Lung microvascular endothelial cell (primary cell): Measurements from ENCODE around the gene DDX18. TPM values are rescaled to one million over a fixed set of nuclear protein-coding genes. Genes with fewer than 3 reads are reported as not detected.
A peak's percentile ranks its signal among the peaks of the same experiment; 100 is the strongest.

Experiments
- DNase-seq, 2 donors: peaks; one replicate each; pipeline versions ENCODE4 v3.0.0 to v3.0.0-alpha.2; 2010; ENCODE audit warnings: low read depth in 2 of 2
- total RNA-seq: library from RNA; depleted of rRNA; stranded (reverse); fragments of >200 nt; gene quantifications from 2 replicates; pipeline ENCODE4 v1.2.1, GENCODE V29; 2014

DDX18 gene
- total RNA-seq, 1 donor from 2014 or later, result 42.9 TPM

GRCh38 chr2:117834992-117835391 lies 20.5 kb downstream of the DDX18 start:
- no peak for DNase-seq

DNA sequence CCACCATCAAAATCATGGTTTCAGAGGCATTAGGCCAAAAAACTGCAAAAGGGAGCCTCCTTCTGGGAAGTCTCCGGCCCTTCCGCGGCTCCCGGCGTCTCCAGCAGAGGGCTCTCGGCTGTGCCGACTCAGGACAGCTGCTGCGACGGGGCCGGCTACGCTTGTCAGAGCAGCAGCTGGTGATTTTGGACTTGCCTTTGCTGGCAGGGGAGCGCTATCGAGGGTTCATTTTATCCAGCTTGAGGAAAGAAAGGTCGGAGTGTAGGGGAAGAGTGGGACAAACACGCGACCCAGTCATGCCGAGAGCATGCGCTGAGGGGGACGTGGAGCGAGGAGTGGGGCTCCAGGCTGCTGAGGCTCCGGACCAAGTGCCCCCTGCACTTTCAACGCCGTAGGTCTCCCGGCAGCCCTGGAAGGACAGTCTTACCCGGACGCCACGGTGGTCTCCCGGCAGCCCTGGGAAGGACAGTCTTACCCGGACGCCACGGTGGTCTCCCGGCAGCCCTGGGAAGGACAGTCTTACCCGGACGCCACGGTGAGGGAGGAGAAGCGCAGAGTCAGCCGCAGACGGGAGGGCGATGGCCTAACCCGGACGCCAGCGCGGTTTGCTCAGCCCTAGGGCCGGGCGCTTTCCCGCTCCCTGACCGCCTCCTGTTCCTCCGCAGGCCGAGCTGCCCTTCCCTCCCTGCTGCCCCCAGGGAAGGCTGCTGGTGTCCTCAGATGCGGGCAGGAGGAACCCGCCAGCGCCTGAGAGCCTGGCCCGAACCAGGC lies 21.7 kb downstream of the DDX18 start:
- DNase-seq, result peak; percentile 79 to 86

GRCh38 chr2:117845304-117845703 lies 30.8 kb downstream of the DDX18 start:
- no peak for DNase-seq

DNA sequence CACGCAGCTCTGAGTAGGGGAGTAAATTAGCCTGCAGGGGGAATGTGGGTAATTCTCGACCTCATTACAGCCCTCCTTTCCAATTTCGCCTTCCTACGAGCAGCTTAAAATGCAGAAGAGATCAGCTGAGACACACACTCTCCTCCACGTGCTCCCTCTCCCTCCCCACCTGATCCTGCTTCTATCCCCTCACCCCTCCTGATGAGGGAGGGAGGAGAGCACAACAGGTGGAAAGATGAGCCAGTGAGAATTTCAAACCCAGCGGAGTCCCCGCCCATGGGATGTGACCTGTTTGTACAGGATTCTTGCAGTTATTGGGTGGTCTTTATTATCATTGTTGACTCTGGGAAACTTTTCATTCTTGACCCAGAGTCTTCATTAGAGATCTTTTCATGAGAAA lies 35.5 kb downstream of the DDX18 start:
- no peak for DNase-seq

DNA sequence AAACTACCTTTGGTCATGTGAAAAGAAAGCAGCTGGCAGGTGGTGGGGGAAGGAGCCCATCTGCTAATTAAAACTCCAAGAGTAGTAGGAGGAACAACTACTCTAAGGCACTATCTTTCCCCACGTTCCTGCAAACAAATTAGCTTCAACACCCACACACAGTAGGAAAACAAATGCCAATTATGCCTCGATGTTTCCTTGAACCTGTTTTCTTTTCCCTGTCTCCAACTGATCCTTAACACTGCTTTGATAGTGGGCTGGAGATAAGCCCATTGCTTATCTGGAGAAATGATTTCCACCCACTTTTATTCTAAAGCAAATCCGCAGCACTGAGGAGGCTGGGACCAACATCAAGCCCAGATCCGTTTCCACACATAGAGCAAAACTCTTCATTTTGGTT lies 36.0 kb downstream of the DDX18 start:
- DNase-seq, result no peak

DNA sequence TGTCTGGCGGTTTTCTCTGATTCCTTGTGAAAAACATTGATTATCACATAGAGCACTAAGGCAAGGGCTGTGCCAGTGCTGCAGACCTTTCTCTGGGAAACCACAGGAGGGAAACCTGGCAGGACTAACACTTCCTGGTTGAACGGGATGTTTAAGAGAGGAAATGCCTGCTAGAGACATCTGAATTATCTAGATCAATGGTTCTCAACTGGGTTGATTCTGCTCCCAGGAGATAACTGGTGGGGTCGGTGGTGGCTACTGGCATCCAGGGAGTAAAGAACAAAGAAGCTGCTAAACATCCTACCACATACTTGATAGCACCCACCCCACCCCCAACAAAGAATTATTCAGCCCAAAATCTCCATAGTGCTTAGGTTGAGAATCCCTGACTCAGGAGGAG lies 37.5 kb downstream of the DDX18 start:
- DNase-seq, result no peak

GRCh38 chr2:117853316-117853715 lies 38.8 kb downstream of the DDX18 start:
- no peak for DNase-seq

- DNase-seq, result no peak
Observed at GRCh38 chr2:117853873-117854272, 39.4 kb downstream of the DDX18 start.

DNA sequence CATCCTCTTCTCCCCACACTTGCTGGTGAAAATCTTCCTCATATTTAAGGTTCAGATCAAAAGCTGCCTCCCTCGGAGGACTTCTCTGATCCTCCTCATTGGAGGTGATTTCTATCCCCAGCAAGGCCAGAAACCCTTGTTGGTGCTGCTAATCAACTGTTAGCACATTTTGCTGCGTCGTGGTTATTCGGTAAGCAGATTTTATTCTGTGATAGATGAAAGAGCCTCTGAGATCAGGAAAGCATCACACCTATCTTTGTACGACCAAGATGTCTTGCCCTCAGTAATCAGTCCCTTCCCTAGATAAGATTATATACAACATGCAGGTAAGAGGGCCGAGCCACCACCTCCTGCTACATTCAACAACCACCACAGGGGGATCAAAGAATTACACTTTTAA lies 40.1 kb downstream of the DDX18 start:
- DNase-seq, result no peak

DNA sequence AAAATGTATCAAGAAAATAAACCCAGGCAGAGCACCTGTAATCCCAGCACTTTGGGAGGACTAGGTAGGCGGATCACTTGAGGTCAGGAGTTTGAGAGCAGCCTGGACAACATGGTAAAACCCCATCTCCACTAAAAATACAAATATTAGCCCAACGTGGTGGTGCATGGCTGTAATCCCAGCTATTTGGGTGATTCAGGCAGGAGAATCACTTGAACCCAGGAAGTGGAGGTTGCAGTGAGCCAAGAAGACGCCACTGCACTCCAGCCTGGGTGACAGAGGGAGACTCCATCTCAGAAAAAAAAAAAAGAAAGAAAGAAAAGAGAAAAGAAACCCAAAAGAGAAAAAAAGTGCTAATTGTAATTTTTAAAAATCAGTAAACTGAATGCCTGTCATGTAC lies 41.4 kb downstream of the DDX18 start:
- no peak for DNase-seq

- peak; percentile 13 to 95 for DNase-seq
Observed at GRCh38 chr2:117856415-117857210, 42.1 kb downstream of the DDX18 start.

DNA sequence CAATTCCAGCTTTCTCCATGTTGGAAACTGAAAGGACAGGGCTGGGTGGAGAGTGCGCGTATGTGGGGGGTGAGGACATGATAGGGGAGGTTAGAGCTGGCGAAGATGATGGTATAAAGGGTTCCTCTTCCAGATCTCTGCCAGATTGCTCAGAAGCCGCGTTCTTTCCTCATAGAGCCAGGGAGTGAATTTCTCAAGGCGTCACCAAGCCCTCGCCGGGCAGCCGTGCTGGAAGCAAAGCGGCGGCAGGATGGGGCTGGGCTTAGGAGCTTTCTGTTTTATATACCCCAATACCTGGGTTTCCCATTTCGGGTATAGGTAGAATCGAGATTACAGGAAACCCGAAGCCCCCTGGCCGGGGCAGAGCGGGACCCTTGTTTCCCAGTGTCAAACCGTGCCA lies 43.8 kb downstream of the DDX18 start:
- no peak for DNase-seq

GRCh38 chr2:117858892-117859531 lies 44.5 kb downstream of the DDX18 start:
- DNase-seq, result no peak

- no peak for DNase-seq
Observed at GRCh38 chr2:117859532-117859911, 45.0 kb downstream of the DDX18 start.

DNA sequence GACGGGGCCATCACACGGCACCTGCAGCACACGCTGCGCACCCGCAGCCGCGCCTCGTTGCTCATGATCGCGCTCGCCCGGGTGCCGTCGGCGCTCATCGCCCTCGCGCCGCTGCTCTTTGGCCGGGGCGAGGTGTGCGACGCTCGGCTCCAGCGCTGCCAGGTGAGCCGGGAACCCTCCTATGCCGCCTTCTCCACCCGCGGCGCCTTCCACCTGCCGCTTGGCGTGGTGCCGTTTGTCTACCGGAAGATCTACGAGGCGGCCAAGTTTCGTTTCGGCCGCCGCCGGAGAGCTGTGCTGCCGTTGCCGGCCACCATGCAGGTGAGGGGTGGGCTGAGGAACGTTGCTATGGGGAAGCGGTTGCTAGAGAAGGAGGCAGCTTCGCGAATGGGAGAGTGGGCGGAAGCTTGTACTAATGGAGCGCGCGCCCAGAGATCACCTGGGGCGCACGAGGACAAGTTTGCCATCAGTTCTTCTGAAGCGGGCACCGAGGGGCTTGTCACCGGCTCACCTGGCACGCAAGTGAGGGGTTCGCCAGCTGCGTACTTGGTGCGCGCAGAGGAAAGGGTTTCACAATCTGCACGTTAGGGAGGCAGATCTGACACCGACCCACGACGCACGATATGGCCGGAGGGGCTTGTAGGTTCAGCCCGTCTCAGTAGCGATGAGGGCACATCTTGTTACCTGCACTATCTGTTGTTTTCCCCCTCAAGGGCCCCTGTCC lies 45.6 kb downstream of the DDX18 start:
- DNase-seq, result no peak

GRCh38 chr2:117862459-117862858 lies 48.0 kb downstream of the DDX18 start:
- no peak for DNase-seq

DNA sequence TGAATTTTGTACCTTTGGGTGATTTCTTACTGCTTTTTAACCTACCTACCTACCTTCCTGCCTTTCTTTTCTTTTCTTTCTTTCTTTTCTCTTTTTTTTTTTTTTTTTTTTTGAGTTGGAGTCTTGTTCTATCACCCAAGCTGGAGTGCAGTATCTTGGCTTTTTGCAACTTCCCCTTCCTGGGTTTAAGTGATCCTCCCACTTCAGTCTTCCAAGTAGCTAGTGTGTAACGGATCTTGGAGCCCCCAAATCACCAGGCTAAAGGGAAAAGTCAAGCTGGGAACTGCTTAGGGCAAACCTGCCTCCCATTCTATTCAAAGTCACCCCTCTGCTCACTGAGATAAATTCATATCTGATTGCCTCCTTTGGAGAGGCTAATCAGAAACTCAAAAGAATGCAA lies 61.3 kb downstream of the DDX18 start:
- DNase-seq, result no peak

DNA sequence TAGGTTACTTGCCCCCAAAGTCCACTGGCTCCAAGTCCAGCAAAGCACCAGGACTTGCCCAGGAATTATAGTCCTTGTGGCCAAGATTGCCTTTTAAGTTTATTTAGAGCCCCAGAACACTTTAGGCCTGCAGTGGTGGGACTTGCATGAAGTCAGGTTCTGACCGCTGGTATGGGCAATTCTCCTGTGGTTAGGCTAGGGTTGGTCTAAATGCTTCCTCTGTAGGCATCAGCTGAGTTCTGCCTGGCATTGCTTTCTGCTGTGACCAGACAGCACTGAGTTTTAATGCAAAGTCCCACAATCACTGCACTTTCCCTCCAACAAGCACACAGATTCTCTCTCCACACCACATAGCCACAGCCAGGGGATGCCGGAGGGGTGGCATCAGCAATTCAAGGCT lies 64.5 kb downstream of the DDX18 start:
- no peak for DNase-seq
